ENCODE data around the gene CRIM1. TPM values are rescaled to one million over a fixed set of nuclear protein-coding genes. Genes with fewer than 3 reads are reported as not detected.

CRIM1 gene
- total RNA-seq, 1 donor from 2014 or later = 105 TPM

- Histone ChIP-seq H3K4me3 (no peak overlapping the region), H3K9me3 (no peaks in the 10 kb centered on the region), H3K27ac (no peak overlapping the region), H3K27me3 (ENCODE audit: low read depth) (no peaks in the 10 kb centered on the region), H3K4me1 (peaks cover 37% of the 10 kb centered on the region), H3K36me3 (peaks cover 4% of the 10 kb centered on the region)
- TF ChIP-seq, protein P1, sequence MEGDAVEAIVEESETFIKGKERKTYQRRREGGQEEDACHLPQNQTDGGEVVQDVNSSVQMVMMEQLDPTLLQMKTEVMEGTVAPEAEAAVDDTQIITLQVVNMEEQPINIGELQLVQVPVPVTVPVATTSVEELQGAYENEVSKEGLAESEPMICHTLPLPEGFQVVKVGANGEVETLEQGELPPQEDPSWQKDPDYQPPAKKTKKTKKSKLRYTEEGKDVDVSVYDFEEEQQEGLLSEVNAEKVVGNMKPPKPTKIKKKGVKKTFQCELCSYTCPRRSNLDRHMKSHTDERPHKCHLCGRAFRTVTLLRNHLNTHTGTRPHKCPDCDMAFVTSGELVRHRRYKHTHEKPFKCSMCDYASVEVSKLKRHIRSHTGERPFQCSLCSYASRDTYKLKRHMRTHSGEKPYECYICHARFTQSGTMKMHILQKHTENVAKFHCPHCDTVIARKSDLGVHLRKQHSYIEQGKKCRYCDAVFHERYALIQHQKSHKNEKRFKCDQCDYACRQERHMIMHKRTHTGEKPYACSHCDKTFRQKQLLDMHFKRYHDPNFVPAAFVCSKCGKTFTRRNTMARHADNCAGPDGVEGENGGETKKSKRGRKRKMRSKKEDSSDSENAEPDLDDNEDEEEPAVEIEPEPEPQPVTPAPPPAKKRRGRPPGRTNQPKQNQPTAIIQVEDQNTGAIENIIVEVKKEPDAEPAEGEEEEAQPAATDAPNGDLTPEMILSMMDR (IDR thresholded peaks at IDR 0.05) = no peak
- no peak for DNase-seq
- intact Hi-C loops (cut with DNase I) = no loop called here
- ATAC-seq = no peak
Observed at GRCh38 chr2:36489281-36489680, 133.7 kb downstream of the CRIM1 start.

GRCh38 chr2:36490749-36491148 is 135.2 kb downstream of the CRIM1 start:
- intact Hi-C loops (cut with DNase I) = no loop called here
- H3K27ac ChIP-seq = no peak overlapping the region

GRCh38 chr2:36492216-36492945 is 136.8 kb downstream of the CRIM1 start:
- Histone ChIP-seq H3K4me1 (peaks cover 6% of the 10 kb centered on the region), H3K27ac (no peak overlapping the region), H3K36me3 (no peaks in the 10 kb centered on the region), H3K27me3 (ENCODE audit: low read depth) (no peaks in the 10 kb centered on the region), H3K4me3 (no peak overlapping the region), H3K9me3 (no peaks in the 10 kb centered on the region)
- ATAC-seq = no peak
- intact Hi-C loops (cut with DNase I) = no loop called here
- DNase-seq = no peak
- TF ChIP-seq, protein P1 (IDR thresholded peaks at IDR 0.05) = no peak

More at GRCh38 chr2:36490749-36491148, 135.2 kb downstream of the CRIM1 start:
- Histone ChIP-seq H3K4me1 (peaks cover 23% of the 10 kb centered on the region), H3K27me3 (ENCODE audit: low read depth) (no peaks in the 10 kb centered on the region), H3K9me3 (no peaks in the 10 kb centered on the region), H3K4me3 (no peak overlapping the region), H3K36me3 (no peaks in the 10 kb centered on the region)
- ATAC-seq (no peak), DNase-seq (no peak)
- TF ChIP-seq, protein P1 (IDR thresholded peaks at IDR 0.05) = no peak

DNA sequence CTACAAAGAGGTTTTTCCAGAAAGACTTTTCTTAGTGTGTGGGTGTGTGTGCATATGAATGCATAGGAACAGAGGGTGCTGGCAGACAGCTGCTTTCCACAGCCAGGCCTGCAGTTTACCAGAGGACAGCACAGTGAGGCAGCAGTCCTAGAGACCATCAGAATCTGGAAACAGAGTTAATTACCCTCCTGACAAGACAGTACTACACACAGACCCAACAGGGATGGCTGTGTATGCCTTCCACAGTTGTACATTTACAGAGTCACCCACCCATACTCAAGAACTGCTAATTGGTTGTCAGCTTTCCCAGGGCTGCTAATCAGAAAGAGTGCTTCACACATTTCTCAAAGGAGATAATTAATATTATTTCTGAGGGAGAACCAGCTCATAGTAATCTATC is 137.7 kb downstream of the CRIM1 start:
- ATAC-seq = no peak
- Histone ChIP-seq H3K36me3 (no peaks in the 10 kb centered on the region), H3K27ac (no peak overlapping the region)

GRCh38 chr2:36497570-36498163 is 142.1 kb downstream of the CRIM1 start:
- H3K9me3 ChIP-seq = no peaks in the 10 kb centered on the region
- no peak overlapping the region for H3K4me3 ChIP-seq
- intact Hi-C loops (cut with DNase I) = no loop called here
- peaks cover 34% of the 10 kb centered on the region for H3K36me3 ChIP-seq
- H3K27ac ChIP-seq = no peak overlapping the region
- no peaks in the 10 kb centered on the region for H3K4me1 ChIP-seq
- ATAC-seq = no peak
- TF ChIP-seq, protein P1 (IDR thresholded peaks at IDR 0.05) = no peak
- no peaks in the 10 kb centered on the region for H3K27me3 ChIP-seq (ENCODE audit: low read depth)
- DNase-seq = no peak

More for the DNA sequence above, 137.7 kb downstream of the CRIM1 start:
- TF ChIP-seq, protein P1 (IDR thresholded peaks at IDR 0.05) = no peak
- intact Hi-C loops (cut with DNase I) = no loop called here
- no peak overlapping the region for H3K4me3 ChIP-seq
- no peaks in the 10 kb centered on the region for H3K4me1 ChIP-seq
- no peaks in the 10 kb centered on the region for H3K9me3 ChIP-seq
- no peak for DNase-seq
- no peaks in the 10 kb centered on the region for H3K27me3 ChIP-seq (ENCODE audit: low read depth)

Measured in lower lobe of right lung (tissue), 2 donors.